ENCODE measurements around the gene ARHGEF10L. TPM values are rescaled to one million over a fixed set of nuclear protein-coding genes. Genes with fewer than 3 reads are reported as not detected.

Gene ARHGEF10L
- total RNA-seq, 5 donors from 2014 or later (not counting 1 experiment from before 2014, with no cell fraction given) = 0.12 to 0.30 (median 0.22) TPM; not detected in 2

DNA sequence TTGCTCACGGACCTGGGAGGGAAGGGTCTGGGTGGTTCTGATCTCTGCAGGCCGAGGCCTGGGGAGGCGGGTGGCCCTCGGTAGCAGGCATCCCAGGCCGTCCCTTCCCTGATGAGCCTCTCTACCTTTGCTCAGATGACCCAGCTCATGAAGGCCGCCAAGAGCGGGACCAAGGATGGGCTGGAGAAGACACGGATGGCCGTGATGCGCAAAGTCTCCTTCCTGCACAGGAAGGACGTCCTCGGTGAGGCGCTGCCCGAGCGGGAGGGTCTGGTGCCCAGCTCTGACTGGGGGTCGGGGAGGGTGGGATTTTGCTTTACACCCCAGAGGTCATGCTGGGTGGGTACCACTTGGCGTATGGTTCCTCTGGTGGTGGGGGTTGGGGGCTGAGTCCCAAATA, 76.5 kb downstream of the ARHGEF10L start:
- Mint-ChIP-seq H3K27ac (no peak overlapping the region), H3K4me1 (no peaks in the 10 kb centered on the region), H3K36me3 (no peaks in the 10 kb centered on the region), H3K4me3 (no peak overlapping the region), H3K9me3 (no peaks in the 10 kb centered on the region), H3K27me3 (peaks cover 12 to 21% of the 10 kb centered on the region in 2 donors)
- Histone ChIP-seq H3K4me3 (ENCODE audit: control insufficient read depth in 1 of 2, extremely low read depth in 1 of 2, low read length in 1 of 2) (no peak overlapping the region), H3K9me3 (no peaks in the 10 kb centered on the region), H3K36me3 (ENCODE audit: control insufficient read depth in 2 of 2, extremely low read depth in 1 of 2, insufficient read depth in 1 of 2, low read length in 1 of 2) (no peaks in the 10 kb centered on the region), H3K4me1 (ENCODE audit: control insufficient read depth in 1 of 2, extremely low read depth in 1 of 2, insufficient read depth in 2 of 2, low read length in 2 of 2) (no peaks in the 10 kb centered on the region), H3K27me3 (replicated peaks in 1 of 2; ENCODE audit: control insufficient read depth in 2 of 2, extremely low read depth in 1 of 2, insufficient read depth in 2 of 2, low read length in 1 of 2) (peaks cover 0 to 28% of the 10 kb centered on the region in 2 experiments), H3K27ac (ENCODE audit: low read length) (no peak overlapping the region)
- CTCF ChIA-PET = no interaction called here
- DNase-seq (no peak), ATAC-seq (replicated peaks in 1 of 4) (no peak)
- 80% methylated on average over 14 of the region's 17 CpGs for WGBS (ENCODE audit: insufficient coverage)
- POLR2A ChIA-PET = no interaction called here

DNA sequence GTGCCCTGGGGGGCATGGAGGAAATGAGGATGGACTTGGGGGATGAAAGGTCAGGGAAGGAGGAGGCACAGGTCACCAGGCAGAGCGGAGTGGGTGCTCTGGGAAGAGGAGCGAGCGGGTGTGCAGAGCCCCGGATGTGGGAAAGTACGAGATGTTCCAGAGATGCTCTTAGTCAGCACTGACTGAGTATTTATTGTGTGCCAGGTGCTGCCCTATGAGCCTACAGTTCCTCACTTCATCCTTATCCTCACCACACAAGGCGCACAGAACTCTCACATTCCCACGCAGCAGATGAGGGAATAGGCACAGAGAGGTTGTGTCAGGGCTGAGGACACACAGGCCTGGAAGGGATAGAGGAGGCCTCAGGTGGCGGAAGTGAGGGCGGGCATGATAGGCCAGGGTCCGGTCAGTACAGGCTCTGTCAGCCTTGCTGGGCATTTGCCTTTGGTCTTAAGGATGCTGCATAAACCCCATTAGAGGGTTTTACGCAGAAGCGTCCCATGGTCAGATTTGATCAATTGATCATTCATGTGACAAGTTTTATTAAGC, 77.3 kb downstream of the ARHGEF10L start:
- ATAC-seq (replicated peaks in 1 of 4) (no peak), DNase-seq (no peak)
- ChIA-PET POLR2A (no interaction called here), CTCF (no interaction called here)
- Histone ChIP-seq H3K36me3 (ENCODE audit: control insufficient read depth in 2 of 2, extremely low read depth in 1 of 2, insufficient read depth in 1 of 2, low read length in 1 of 2) (no peaks in the 10 kb centered on the region), H3K27me3 (replicated peaks in 1 of 2; ENCODE audit: control insufficient read depth in 2 of 2, extremely low read depth in 1 of 2, insufficient read depth in 2 of 2, low read length in 1 of 2) (peaks cover 0 to 27% of the 10 kb centered on the region in 2 experiments), H3K9me3 (no peaks in the 10 kb centered on the region), H3K27ac (ENCODE audit: low read length) (no peak overlapping the region), H3K4me3 (ENCODE audit: control insufficient read depth in 1 of 2, extremely low read depth in 1 of 2, low read length in 1 of 2) (no peak overlapping the region), H3K4me1 (ENCODE audit: control insufficient read depth in 1 of 2, extremely low read depth in 1 of 2, insufficient read depth in 2 of 2, low read length in 2 of 2) (no peaks in the 10 kb centered on the region)
- Mint-ChIP-seq H3K4me3 (no peak overlapping the region), H3K9me3 (no peaks in the 10 kb centered on the region), H3K36me3 (no peaks in the 10 kb centered on the region), H3K27ac (no peak overlapping the region), H3K4me1 (no peaks in the 10 kb centered on the region), H3K27me3 (peaks cover 12 to 21% of the 10 kb centered on the region in 2 donors)
- 92% methylated on average over 5 of the region's 12 CpGs for WGBS (ENCODE audit: insufficient coverage)

DNA sequence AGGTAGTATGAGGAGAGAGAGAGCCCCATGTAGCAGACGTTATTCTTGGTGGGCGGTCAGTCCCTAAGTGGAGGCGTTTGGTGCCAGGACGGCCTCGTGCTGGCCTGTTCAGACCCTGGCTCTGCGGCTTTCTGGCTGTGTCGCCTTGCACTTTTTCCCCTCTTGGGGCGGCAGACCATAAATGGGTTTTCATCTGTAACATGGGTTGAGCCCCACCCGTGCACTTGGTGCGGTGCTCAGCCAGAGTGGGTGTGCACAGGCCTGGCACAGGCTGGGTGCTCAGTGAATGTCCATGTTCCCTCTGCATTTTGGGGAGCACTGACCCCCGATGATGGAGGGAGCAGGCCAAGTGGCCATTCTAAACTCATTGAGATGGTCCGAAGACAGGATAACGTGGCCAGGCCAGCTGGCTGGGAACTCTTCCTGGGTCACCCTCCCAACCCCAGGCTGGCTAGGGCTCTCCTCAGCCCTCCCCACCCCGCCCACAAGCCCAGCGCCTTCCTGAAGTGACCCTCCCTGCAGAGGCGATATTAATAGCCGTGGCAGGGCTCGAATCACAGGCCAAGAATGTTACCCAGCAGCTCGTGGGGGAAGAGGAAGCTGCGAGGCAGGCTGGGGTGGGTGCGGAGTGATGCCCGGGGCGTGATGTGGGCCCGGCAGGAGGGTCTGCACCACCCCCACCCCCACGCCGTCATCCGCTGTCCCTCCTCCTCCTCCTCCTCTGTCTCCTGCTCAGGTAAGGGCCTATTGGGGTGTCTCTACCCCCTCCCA, 78.5 kb downstream of the ARHGEF10L start:
- no peaks in the 10 kb centered on the region for H3K9me3 ChIP-seq
- H3K27ac Mint-ChIP-seq = no peak overlapping the region
- H3K4me1 Mint-ChIP-seq = no peaks in the 10 kb centered on the region
- ATAC-seq (replicated peaks in 1 of 4) = no peak
- H3K9me3 Mint-ChIP-seq = no peaks in the 10 kb centered on the region
- H3K4me3 ChIP-seq (ENCODE audit: control insufficient read depth in 1 of 2, extremely low read depth in 1 of 2, low read length in 1 of 2) = no peak overlapping the region
- no peaks in the 10 kb centered on the region for H3K36me3 Mint-ChIP-seq
- peaks cover 0 to 29% of the 10 kb centered on the region in 2 experiments for H3K27me3 ChIP-seq (replicated peaks in 1 of 2; ENCODE audit: control insufficient read depth in 2 of 2, extremely low read depth in 1 of 2, insufficient read depth in 2 of 2, low read length in 1 of 2)
- DNase-seq = no peak
- H3K4me3 Mint-ChIP-seq = no peak overlapping the region
- 81% methylated on average over 13 of the region's 27 CpGs for WGBS (ENCODE audit: insufficient coverage)
- H3K4me1 ChIP-seq (ENCODE audit: control insufficient read depth in 1 of 2, extremely low read depth in 1 of 2, insufficient read depth in 2 of 2, low read length in 2 of 2) = no peaks in the 10 kb centered on the region
- ChIA-PET CTCF (no interaction called here), POLR2A (no interaction called here)
- H3K36me3 ChIP-seq (ENCODE audit: control insufficient read depth in 2 of 2, extremely low read depth in 1 of 2, insufficient read depth in 1 of 2, low read length in 1 of 2) = no peaks in the 10 kb centered on the region
- H3K27ac ChIP-seq (ENCODE audit: low read length) = no peak overlapping the region
- peaks cover 8 to 21% of the 10 kb centered on the region in 2 donors for H3K27me3 Mint-ChIP-seq

DNA sequence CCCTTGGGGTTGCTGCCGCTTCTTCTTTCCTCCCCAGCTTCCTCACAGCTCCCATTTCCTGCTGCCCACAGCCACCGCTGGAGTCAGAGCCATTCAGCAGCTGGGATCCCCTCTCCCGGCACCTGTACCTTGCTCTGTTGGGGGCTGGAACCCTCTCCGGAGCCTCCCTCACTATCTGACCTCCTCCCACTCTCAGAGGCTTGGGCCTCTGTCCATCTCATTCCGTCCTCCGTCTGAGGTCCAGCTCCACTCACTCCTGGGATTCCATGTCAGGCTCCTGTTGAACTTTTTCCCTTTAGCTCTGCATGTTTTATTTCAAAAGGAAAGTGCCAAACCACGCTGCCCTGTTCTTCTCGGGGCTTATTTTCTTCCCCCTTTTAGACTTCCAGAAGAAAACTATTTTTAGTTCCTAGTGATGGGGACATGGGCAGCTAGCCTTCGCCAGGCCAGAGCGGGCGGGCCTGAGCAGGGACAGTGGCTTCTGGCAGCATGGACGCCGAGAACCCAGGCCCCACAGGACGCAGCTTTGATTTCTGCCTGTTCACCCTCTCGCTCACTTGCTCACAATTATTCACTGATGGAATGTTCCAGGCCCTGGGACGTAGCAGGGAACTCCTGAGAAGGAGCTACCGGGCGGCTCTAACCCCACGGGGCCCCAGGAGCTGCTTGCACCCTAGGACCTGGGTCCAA, 79.2 kb downstream of the ARHGEF10L start:
- H3K4me1 Mint-ChIP-seq = no peaks in the 10 kb centered on the region
- H3K4me3 Mint-ChIP-seq = no peak overlapping the region
- POLR2A ChIA-PET = no interaction called here
- no peak for DNase-seq
- no peaks in the 10 kb centered on the region for H3K36me3 ChIP-seq (ENCODE audit: control insufficient read depth in 2 of 2, extremely low read depth in 1 of 2, insufficient read depth in 1 of 2, low read length in 1 of 2)
- no peaks in the 10 kb centered on the region for H3K4me1 ChIP-seq (ENCODE audit: control insufficient read depth in 1 of 2, extremely low read depth in 1 of 2, insufficient read depth in 2 of 2, low read length in 2 of 2)
- no peaks in the 10 kb centered on the region for H3K36me3 Mint-ChIP-seq
- H3K9me3 ChIP-seq = no peaks in the 10 kb centered on the region
- no peak overlapping the region for H3K27ac Mint-ChIP-seq
- CTCF ChIA-PET = no interaction called here
- WGBS (ENCODE audit: insufficient coverage) = 82% methylated on average over 16 of the region's 19 CpGs
- H3K27me3 ChIP-seq (replicated peaks in 1 of 2; ENCODE audit: control insufficient read depth in 2 of 2, extremely low read depth in 1 of 2, insufficient read depth in 2 of 2, low read length in 1 of 2) = peaks cover 0 to 27% of the 10 kb centered on the region in 2 experiments
- no peaks in the 10 kb centered on the region for H3K9me3 Mint-ChIP-seq
- no peak for ATAC-seq (replicated peaks in 1 of 4)
- H3K27ac ChIP-seq (ENCODE audit: low read length) = no peak overlapping the region
- peaks cover 8 to 21% of the 10 kb centered on the region in 2 donors for H3K27me3 Mint-ChIP-seq
- no peak overlapping the region for H3K4me3 ChIP-seq (ENCODE audit: control insufficient read depth in 1 of 2, extremely low read depth in 1 of 2, low read length in 1 of 2)

DNA sequence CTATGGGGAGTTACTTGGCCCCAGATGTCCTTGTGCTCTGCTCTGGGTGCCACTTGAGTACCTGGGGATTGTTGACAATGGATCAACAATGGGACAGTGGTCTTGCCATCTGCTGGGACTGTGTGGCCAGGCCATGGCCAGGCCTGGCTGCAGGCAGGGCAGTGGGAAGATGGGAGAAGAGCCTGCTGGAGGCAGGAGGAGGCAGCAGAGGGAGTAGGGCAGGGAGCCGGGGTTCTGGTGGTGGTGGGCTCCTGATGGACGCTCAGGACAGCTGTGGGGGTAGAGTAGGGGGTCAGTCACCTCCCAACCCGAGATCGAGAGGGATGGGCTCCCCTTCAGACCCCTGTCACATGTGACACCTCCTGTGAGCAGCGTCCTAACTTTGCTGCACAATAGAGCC, 81.0 kb downstream of the ARHGEF10L start:
- Mint-ChIP-seq H3K36me3 (no peaks in the 10 kb centered on the region), H3K4me1 (no peaks in the 10 kb centered on the region), H3K27ac (no peak overlapping the region), H3K9me3 (no peaks in the 10 kb centered on the region), H3K4me3 (no peak overlapping the region), H3K27me3 (peaks cover 8 to 21% of the 10 kb centered on the region in 2 donors)
- no peaks in the 10 kb centered on the region for H3K36me3 ChIP-seq (ENCODE audit: control insufficient read depth in 2 of 2, extremely low read depth in 1 of 2, insufficient read depth in 1 of 2, low read length in 1 of 2)
- H3K27ac ChIP-seq (ENCODE audit: low read length) = no peak overlapping the region
- POLR2A ChIA-PET = no interaction called here
- no peaks in the 10 kb centered on the region for H3K4me1 ChIP-seq (ENCODE audit: control insufficient read depth in 1 of 2, extremely low read depth in 1 of 2, insufficient read depth in 2 of 2, low read length in 2 of 2)
- H3K27me3 ChIP-seq (replicated peaks in 1 of 2; ENCODE audit: control insufficient read depth in 2 of 2, extremely low read depth in 1 of 2, insufficient read depth in 2 of 2, low read length in 1 of 2) = peaks cover 0 to 27% of the 10 kb centered on the region in 2 experiments
- no peak overlapping the region for H3K4me3 ChIP-seq (ENCODE audit: control insufficient read depth in 1 of 2, extremely low read depth in 1 of 2, low read length in 1 of 2)
- ATAC-seq (replicated peaks in 1 of 4) (no peak), DNase-seq (no peak)
- CTCF ChIA-PET = no interaction called here
- no peaks in the 10 kb centered on the region for H3K9me3 ChIP-seq
- WGBS (ENCODE audit: insufficient coverage) = 56% methylated on average over 3 of the region's 5 CpGs

DNA sequence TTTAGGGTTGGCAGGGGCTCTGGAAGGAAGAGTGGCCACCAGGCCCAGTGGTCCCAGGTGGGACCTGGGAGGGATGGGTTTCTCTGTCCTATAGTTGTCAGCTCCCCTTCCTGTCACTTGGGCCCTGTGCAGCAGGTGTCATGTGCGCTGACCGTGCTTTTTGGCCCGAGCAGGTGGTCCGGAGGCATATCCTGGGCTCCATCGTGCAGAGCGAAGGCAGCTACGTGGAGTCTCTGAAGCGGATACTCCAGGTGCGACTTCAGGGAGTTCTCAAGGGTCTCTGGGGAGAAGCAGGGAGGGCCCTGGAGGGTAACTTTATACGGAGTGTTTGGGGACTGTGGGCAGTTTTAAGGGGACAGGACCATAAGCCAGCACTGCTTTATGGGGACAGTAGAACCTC, 82.2 kb downstream of the ARHGEF10L start:
- CTCF ChIA-PET = no interaction called here
- no peak for ATAC-seq (replicated peaks in 1 of 4)

More for the DNA sequence above, 82.2 kb downstream of the ARHGEF10L start:
- no peak for DNase-seq
- no peaks in the 10 kb centered on the region for H3K9me3 ChIP-seq
- POLR2A ChIA-PET = no interaction called here
- WGBS (ENCODE audit: insufficient coverage) = 84% methylated on average over 6 of the region's 10 CpGs
- peaks cover 0 to 24% of the 10 kb centered on the region in 2 experiments for H3K27me3 ChIP-seq (replicated peaks in 1 of 2; ENCODE audit: control insufficient read depth in 2 of 2, extremely low read depth in 1 of 2, insufficient read depth in 2 of 2, low read length in 1 of 2)
- H3K4me3 Mint-ChIP-seq = no peak overlapping the region
- no peaks in the 10 kb centered on the region for H3K36me3 ChIP-seq (ENCODE audit: control insufficient read depth in 2 of 2, extremely low read depth in 1 of 2, insufficient read depth in 1 of 2, low read length in 1 of 2)
- no peak overlapping the region for H3K27ac Mint-ChIP-seq
- H3K4me1 ChIP-seq (ENCODE audit: control insufficient read depth in 1 of 2, extremely low read depth in 1 of 2, insufficient read depth in 2 of 2, low read length in 2 of 2) = no peaks in the 10 kb centered on the region
- H3K27me3 Mint-ChIP-seq = peaks cover 8 to 14% of the 10 kb centered on the region in 2 donors
- H3K36me3 Mint-ChIP-seq = no peaks in the 10 kb centered on the region
- H3K4me1 Mint-ChIP-seq = no peaks in the 10 kb centered on the region
- no peak overlapping the region for H3K27ac ChIP-seq (ENCODE audit: low read length)
- H3K4me3 ChIP-seq (ENCODE audit: control insufficient read depth in 1 of 2, extremely low read depth in 1 of 2, low read length in 1 of 2) = no peak overlapping the region
- no peaks in the 10 kb centered on the region for H3K9me3 Mint-ChIP-seq
